HG03108 (cell line): ENCODE measurements around the gene NCAM1.

ENCODE experiments used
- ATAC-seq: cut with Tn5 transposase; IDR thresholded peaks from one replicate; pipeline ENCODE4 v1.9.1; 2021; ENCODE audit warnings: moderate library complexity; ENCODE audit not compliant: unreplicated experiment

Gene NCAM1

DNA sequence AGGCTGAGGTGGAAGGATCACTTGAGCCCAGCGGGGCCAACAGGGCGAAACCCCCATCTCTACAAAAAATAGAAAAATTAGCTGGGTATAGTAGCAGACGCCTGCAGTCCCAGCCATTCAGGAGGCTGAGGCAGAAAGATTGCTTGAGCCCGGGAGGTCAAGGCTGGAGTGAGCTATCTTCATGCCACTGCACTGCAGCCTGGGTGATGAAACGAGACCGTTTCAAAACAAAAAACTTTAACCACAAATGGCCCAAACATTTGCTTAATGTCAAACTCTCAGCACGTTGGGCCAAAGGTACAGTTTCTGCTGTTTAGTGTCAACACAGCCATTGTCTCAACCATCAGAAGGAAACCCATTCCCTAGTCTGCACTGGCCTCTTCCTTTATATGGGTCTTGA lies 284.0 kb downstream of the NCAM1 start:
- no peak for ATAC-seq

DNA sequence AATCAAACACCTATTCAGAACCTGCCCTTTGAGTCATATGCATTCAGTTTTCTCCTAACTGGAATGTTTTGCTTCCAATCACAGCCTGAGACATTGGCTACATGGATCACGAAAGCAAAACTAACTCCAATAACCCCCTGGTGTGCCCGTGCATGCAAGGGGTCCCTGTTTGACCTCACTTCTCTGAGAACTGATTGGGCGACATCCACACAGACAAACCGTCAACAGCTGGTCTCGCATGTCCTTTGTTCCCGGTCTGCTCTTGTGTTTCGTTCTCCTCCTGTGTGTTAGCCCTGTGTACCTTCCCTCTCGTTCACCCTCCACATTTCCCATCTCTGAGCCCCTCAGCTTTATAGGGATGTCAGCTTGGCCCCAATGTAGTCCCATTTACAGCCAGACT lies 286.0 kb downstream of the NCAM1 start:
- no peak for ATAC-seq

DNA sequence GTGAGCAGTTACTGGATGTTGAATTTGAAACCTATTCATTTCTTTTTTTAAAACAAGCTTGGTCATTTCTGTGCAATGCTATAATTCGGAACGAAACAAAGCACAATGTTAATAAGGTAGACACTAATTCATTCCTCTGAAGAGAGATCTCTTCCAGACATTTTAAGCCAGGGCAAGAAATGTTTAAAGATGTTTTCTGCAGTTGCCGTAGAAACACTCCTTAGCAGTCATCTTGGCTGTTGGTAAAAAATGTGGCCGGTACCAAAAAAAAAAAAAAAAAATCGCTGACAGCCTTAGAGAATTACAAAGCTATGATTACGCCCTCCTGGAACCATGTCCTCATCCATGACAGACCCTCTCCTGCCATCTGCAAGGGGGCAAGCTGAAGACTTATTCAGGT lies 286.7 kb downstream of the NCAM1 start:
- no peak for ATAC-seq

DNA sequence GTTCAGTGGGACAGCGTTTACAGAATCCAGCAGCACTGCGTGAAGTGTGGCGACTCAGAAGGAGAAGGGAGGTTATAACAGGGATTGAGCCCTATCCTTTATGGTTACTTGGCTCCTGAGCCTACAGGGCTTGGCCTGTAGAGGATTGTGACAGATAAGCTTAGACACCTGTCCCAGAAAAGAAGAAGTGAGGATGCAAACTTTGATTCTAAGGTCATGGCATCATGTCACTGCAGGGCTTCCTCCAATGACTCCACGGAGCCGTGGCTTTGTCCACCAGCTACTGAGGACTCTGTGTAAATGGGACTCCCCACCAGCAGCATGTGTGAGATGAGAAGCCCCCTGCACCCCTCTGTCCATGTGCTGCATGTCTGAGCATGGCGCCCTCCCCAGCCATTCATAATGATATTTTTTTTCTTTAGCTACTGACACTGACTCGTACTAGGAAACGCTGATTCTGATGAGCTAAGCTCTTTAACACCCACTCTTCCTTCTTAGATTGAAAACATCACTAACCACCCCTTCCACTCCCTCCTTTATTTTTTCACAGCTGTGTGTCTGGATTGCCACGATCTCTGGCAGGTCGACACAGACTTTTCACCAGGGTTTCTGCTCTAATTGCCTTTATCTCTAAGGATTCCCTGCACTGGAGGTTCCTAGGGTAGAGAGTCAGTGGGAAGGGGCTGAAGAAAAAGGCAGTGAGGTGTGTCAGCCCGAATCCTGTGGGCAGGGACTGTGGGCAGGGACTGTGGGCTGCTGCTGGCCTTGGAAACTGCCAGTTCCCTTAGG lies 287.7 kb downstream of the NCAM1 start:
- ATAC-seq, result no peak

DNA sequence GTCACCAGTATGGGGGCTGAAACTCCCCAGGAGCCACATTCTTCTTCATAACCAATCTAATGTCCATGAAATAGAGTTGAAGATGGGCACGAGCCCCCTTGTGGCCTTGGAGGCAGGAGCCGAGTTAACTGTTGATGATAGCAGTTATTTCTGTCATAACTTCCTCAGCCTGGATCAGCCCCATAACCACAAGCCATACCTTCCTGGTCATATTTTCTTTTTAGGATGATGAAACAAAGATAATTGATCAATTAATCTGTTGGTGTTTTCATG lies 288.2 kb downstream of the NCAM1 start:
- ATAC-seq, result no peak

DNA sequence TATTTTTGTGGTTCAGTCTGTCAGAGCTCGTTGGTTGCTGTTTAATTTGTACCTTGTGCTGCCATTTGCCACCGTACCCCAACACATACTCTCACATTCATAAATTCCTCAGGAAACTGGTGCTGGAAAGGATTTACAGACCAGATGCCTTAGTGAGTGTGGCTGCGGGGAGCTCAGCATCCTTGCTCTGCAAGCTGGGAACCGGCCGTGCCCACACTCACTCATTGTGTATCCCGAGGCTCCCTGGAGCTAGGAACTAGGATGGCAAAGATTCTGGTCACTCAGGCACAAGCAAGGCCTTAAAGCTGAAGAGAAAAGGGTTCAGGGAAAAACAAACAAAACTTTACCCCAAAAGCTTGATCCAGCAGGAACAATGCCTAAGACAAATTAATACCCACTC lies 288.6 kb downstream of the NCAM1 start:
- no peak for ATAC-seq

DNA sequence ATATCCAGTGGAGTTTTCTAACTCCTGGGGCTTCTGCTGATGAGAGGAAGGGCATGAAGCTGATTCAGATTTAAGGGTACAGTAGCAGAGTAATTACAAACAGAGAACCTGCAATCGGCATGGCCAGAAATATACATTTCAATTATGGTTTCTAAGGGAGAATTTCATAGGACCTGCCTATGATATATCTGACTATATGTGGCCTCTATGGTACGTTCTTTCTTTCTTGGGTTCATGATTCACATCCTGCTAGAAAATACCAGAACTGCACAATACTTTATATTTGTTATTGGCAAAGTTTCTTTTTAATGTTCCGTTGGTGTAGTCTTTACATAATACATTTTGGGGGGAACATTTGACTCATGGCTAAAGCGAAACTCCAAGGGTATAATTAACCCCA lies 290.1 kb downstream of the NCAM1 start:
- no peak for ATAC-seq

DNA sequence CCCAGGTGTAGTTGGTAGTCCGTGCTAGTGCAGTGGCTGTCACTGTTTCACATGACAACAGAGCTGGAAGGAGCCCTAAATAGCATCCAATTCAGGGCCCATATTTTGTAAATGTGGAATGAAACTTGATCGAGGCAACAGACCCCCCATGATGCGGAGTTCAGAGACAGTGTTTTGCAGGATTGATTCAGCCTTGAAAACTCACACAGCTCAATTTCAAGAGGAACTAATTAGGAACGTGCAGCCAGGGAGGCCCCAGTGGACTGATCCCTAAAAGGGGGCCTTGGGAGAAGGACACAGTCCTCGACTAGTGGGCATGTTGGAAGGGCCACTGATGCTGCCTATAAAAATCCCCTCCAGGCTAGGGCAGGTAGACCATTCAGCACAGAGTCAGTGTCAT lies 292.2 kb downstream of the NCAM1 start:
- ATAC-seq, result no peak

DNA sequence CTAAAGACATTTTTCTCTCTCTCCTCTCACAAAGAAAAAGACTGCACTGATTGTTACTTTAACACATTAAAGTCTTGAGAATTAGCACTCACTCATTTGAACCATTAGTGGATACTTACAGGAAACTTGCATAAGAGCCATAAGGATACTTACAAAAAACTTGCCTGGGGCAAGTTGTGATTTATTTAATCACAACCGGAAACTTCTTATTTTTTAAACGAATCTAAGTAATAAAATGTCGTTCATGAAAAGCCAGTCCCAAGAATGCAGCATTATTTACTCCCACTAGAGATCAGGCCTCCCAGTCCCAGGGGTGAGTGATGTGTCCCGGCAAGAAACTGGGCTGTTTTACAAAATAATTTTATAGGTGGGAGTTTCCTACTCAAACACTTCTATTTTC lies 293.9 kb downstream of the NCAM1 start:
- ATAC-seq, result no peak

DNA sequence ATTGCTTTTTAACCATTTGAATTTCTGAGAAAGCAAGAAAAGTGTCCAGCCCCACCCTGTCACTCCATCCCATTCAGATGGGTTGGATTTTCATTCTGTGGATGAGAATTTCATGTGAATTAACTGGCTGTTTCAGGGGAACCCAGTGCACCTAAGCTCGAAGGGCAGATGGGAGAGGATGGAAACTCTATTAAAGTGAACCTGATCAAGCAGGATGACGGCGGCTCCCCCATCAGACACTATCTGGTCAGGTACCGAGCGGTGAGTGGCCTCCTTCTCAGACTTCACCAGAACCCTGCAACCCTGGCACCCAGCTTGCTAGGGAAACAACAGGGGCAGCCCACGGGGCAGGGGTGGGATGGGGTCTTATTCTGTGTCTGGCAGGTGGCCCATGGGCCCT lies 294.5 kb downstream of the NCAM1 start:
- ATAC-seq, result no peak

DNA sequence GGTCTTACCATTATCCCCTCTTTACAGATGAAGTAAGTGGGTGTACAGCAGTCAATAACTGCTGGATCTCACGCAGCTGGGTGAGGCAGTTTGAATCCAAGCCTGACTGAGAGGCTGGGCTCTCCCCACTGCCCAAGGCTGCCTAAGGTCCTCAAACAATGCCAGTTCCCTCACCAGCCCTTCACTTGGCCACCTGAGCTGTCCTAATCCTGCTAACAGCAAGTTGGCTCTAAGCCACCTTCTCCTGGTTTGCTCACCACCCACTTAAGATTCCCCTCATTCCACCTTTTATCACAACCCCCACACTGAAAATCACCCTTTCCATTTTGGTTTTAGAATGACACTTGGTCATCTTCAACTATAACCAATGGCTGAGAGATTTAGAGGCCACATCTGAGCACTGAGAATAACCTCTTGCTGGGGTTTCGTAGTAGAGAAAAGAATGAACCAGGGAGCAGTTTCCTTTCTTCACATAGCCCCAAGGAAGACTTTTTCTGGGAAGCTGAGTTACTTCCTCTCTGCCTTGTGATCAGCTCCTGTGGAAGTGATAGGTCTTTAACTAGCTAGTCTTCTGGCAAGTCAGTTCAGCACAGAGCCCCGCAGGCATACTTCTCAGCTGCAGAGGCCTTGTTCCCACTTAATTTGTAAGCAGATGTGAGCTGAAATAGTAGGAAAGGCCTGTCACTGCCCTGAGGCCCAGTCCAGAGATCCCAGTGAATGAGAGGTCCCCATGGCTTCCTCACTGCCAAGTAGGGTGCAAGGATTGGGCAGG lies 295.4 kb downstream of the NCAM1 start:
- ATAC-seq, result no peak

DNA sequence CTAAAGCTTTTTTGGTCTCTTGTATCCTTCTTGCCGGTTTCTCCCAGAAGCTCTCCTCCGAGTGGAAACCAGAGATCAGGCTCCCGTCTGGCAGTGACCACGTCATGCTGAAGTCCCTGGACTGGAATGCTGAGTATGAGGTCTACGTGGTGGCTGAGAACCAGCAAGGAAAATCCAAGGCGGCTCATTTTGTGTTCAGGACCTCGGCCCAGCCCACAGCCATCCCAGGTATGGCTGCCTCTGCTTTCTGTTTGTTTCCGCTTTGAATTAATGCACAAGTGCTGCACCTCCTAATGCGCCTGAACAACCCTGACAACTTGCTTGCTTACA lies 298.8 kb downstream of the NCAM1 start:
- no peak for ATAC-seq

DNA sequence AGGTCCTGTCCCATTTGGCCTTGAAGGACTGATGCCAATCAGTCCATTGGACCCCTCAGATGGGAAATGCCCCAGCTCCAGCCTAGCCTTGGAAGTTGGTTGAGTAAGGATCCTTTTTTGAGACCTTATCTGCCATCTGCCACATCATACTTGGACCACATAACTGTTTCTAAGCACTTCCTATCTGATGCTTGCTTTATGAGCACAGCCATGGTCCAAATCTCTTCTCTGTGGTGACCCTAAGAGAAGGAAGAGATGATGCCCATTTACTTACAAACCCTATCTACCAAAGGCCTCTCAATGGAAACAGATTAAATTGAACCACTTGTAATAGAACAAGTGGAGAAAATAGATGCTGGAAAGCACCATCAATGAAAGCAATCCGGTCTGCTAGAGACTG lies 299.3 kb downstream of the NCAM1 start:
- no peak for ATAC-seq

DNA sequence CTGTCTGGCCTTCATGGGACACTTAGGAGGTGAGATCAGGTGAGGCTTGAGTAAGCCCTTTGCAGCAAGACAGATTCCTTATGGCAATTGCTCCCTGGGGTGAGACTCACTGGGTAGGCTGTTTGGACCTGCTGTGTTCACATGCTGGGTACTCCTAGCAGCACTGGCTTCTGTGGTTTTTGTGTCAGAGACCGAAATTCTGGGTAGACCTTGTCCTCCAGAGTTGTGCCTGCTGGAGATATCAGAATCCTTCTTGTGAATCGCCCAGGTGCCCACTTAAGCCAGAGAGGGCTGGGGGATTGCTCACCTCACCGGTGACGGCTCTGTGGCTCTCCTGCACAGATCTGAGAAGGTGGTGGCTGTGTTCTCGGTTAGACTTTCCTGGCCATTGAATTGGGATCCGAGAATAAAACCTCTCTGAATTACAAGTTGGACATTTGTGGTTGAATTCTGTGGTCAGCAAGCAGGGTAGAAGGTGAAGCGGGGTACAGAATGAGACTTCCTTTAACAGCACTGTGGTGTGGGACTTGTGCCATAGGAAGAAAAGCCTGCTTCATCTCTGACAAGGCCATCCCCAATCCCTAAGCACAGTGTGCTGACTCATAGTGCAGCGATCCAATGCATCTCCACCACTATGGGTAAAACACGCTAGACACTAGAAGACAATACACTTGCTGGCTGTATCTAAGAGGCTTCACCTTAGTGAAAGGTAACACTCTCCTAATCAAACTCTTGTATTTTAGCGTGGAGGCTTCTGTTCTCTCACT lies 300.7 kb downstream of the NCAM1 start:
- ATAC-seq, result no peak

DNA sequence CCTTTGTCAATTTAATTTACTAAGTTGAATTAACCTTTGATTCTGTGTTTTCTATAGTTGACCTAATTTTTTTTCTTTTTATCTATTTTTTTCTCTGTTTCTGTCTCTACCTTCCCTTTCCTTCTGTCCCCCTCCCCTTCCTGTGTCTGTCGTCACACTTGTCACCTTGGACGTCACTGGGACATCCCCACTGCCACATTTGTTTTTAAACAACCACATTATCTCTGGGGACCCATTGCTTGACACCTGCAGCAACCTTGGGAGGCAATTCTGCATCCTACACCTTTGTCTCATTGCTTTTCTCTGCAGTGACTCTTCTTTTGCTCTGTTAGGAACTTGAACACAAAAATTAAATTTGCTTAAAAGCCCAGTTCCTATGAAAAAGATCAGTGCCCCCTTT lies 301.4 kb downstream of the NCAM1 start:
- ATAC-seq, result no peak

DNA sequence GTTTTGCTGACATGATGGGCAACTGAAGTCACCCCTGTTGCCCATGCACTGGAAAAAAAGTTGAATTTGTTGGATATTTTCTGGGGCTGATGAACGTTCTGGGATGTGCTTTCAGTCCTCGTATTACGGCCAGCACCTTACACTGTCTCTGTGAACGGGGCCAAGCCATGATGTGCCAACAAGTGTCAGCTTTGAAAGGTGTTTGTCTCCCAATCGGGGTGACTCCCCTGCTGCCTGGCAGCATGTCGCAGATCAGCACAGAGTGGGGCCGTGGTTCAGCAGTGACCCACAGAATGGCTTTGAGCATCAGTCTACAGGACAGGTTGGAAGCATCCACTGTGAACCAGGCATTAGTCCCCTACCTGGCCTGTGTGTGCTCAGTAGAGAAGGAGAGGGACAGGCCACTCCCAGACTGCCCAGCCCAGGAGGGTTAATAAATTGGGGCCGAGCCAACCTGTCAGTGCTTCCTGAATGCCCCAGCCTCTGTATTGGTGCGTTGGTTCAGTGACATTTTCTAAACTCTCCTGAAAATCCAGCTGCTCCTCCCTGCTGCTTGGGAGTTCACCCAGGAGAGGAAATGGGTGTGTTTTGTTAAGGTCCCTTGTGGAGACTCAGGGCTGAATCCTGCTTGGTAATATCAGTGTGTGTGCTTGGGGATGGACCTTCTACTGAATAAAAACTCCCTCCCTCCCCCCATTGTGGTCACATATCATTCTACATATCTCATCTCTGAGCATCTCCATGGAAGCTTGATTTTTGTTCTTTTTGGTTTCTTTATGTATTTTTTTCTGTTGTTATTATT lies 302.4 kb downstream of the NCAM1 start:
- ATAC-seq, result no peak

DNA sequence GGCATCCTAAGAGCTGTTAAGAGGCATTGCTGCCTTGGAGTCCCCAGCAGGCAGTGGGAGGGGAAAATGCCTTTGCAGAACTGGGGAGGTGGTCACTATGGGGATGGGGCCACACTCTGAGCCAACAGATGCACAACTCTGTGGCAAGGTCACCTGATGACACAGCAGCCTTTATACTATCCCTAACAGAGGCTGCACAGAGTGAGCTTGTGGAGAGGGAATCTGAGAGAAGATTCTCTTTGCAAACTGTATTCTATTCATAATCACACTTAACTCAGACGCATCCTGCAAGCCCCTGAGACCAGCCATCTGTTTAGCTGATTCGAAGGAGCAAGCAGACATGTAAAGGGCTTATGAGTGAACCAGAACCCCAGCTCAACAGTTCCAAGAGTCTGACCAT lies 304.1 kb downstream of the NCAM1 start:
- ATAC-seq, result no peak

DNA sequence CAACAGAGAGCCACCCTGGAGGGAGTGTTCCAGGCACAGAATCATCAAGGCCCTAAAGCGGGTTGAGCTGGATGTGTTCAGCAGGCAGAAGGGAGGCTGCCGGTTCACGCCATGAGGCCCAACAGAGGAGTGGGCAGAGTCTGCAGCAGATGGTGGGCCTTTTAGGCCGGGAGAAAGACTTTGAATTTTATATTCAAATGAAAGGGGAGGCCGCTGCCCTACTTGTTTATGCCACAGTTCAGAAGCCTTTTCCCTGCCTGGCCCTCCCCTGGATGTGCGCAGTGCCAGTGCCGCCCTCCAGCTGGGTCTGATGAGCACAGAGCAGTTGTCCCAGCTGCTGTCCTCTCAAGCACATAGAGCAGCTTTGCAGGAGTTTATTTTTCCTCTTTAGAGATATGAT lies 306.3 kb downstream of the NCAM1 start:
- ATAC-seq, result no peak

DNA sequence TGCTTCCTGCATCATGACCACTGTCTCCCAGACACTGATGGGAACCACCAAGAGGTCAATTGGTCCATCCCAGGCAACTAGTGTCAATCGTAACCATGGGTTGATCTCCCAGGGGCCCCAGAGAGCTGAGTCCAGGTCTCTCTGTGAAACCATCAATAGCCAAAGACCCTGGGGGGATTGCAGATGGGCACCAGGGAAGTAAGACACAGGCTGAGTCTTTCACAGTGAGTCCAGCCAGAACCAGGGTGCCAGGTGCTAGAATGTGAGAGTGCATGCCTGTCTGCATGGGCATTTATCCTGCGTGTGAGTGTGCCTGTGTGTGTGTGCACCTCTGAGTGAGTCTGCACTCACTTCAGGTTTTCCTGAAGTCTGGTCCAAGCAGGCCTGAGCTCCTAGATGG lies 307.9 kb downstream of the NCAM1 start:
- no peak for ATAC-seq

DNA sequence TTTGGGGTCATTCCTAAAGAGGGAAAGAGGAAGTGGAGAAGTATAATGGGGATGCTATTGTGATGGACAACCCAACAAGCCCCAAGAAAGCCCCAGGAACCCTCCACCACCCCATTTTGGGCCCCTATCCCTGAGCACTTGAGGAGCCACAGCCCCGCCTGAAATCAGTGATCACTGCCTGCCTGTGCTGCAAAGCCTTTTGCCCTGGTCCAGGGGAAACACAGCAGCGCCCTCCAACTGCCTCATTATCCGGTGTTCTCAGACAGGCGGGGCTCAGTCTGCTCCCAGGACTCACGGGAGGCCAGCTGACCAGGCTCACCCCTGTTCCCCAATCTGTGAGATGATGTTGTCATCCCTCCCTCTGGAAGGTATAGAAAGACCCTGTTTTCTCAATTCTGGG lies 308.4 kb downstream of the NCAM1 start:
- no peak for ATAC-seq

DNA sequence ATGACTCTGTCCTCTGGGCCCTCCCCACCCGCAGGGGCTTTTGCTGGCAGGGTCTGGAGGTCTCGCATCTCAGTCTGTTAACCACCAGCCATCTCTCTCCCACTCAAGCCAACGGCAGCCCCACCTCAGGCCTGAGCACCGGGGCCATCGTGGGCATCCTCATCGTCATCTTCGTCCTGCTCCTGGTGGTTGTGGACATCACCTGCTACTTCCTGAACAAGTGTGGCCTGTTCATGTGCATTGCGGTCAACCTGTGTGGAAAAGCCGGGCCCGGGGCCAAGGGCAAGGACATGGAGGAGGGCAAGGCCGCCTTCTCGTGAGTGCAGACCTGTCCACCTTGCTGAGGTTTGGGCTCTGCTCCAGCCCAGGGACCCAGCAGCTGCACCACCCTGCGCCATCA lies 308.9 kb downstream of the NCAM1 start:
- no peak for ATAC-seq
